HepG2 (cell line): ENCODE measurements around the gene ZFP14. TPM values are rescaled to one million over a fixed set of nuclear protein-coding genes. Genes with fewer than 3 reads are reported as not detected.

Experiments used
- ATF1 ChIP-seq: IDR thresholded peaks from 2 replicates; pipeline ENCODE4 v1.6.1; 2016; ENCODE audit warnings: mild to moderate bottlenecking, control low read depth
- FIP1L1 ChIP-seq: fragments of 200-400 bp; formaldehyde crosslinking; IDR thresholded peaks from 2 replicates; pipeline ENCODE4 v1.6.1; 2018; ENCODE audit warnings: low read depth, mild to moderate bottlenecking, low read length, moderate library complexity, borderline replicate concordance; ENCODE audit not compliant: insufficient read depth
- FOXM1 ChIP-seq: sonication (generic); formaldehyde crosslinking; IDR thresholded peaks from 2 replicates; pipeline ENCODE4 v1.5.0; 2020; ENCODE audit warnings: missing genetic modification reagents
- KLF16 ChIP-seq, 2 experiments: sonication (generic) in 1 of 2; formaldehyde crosslinking in 1 of 2; IDR thresholded peaks; 2 replicates each; pipeline versions ENCODE4 v1.6.1 to v1.8.0; 2016 to 2023; ENCODE audit warnings: missing genetic modification reagents in 2 of 2, missing compliant biosample characterization in 1 of 2
- MED1 ChIP-seq: sonication (generic); formaldehyde crosslinking; IDR thresholded peaks from 2 replicates; pipeline ENCODE4 v1.4.0; 2020; ENCODE audit warnings: missing genetic modification reagents
- MYC ChIP-seq: sonication (generic); formaldehyde crosslinking; IDR thresholded peaks from 2 replicates; pipeline ENCODE4 v1.9.0; 2021; ENCODE audit warnings: missing genetic modification reagents, borderline replicate concordance
- PAF1 ChIP-seq: IDR thresholded peaks from 2 replicates; pipeline ENCODE4 v1.6.1; 2016; ENCODE audit warnings: missing genetic modification reagents, missing compliant biosample characterization
- PLRG1 ChIP-seq: fragments of 450-650 bp; conservative IDR thresholded peaks from 2 replicates; pipeline ENCODE4 v1.6.1; 2016
- POLR2G ChIP-seq: fragments of 200-400 bp; formaldehyde crosslinking; IDR thresholded peaks from 2 replicates; pipeline ENCODE4 v1.6.1; 2018; ENCODE audit warnings: mild to moderate bottlenecking, low read depth, low read length, moderate library complexity
- RAD51 ChIP-seq: fragments of 450-650 bp; IDR thresholded peaks from 2 replicates; pipeline ENCODE4 v1.6.1; 2016; ENCODE audit warnings: borderline replicate concordance
- RBFOX2 ChIP-seq: fragments of 200-400 bp; formaldehyde crosslinking; IDR thresholded peaks from 2 replicates; pipeline ENCODE4 v1.6.1; 2017; ENCODE audit warnings: low read depth, mild to moderate bottlenecking, low read length
- RFXAP ChIP-seq: sonication (generic); formaldehyde crosslinking; IDR thresholded peaks from 2 replicates; pipeline ENCODE4 v1.4.0; 2020; ENCODE audit warnings: missing genetic modification reagents, borderline replicate concordance
- SIN3A ChIP-seq: IDR thresholded peaks from 2 replicates; pipeline ENCODE4 v1.6.1; 2011; ENCODE audit warnings: low read depth, mild to moderate bottlenecking, control low read depth, low read length, borderline replicate concordance
- SIX4 ChIP-seq: sonication (generic); formaldehyde crosslinking; IDR thresholded peaks from 2 replicates; pipeline ENCODE4 v1.4.0; 2020; ENCODE audit warnings: missing genetic modification reagents
- SMC3 ChIP-seq: IDR thresholded peaks from 2 replicates; pipeline ENCODE4 v1.6.1; 2011; ENCODE audit warnings: low read length, improper control_type of control experiment
- TEAD3 ChIP-seq: optimal IDR thresholded peaks from 2 replicates; pipeline ENCODE3; 2016; ENCODE audit warnings: borderline replicate concordance
- U2AF2 ChIP-seq: fragments of 200-400 bp; formaldehyde crosslinking; IDR thresholded peaks from 2 replicates; pipeline ENCODE4 v1.6.1; 2017; ENCODE audit warnings: low read depth, mild to moderate bottlenecking, low read length
- ZFP1 ChIP-seq: IDR thresholded peaks from 2 replicates; pipeline ENCODE4 v1.6.1; 2016
- ZNF263 ChIP-seq: sonication (generic); formaldehyde crosslinking; IDR thresholded peaks from 2 replicates; pipeline ENCODE4 v1.4.0; 2020; ENCODE audit warnings: missing genetic modification reagents
- ZNF543 ChIP-seq: sonication (generic); formaldehyde crosslinking; IDR thresholded peaks from 2 replicates; pipeline ENCODE4 v1.4.0; 2020; ENCODE audit warnings: mild to moderate bottlenecking, missing genetic modification reagents
- ZNF552 ChIP-seq: sonication (generic); formaldehyde crosslinking; IDR thresholded peaks from 2 replicates; pipeline ENCODE4 v1.9.0; 2022; ENCODE audit warnings: missing genetic modification reagents, mild to moderate bottlenecking, borderline replicate concordance
- ZNF839 ChIP-seq: sonication (generic); formaldehyde crosslinking; IDR thresholded peaks from 2 replicates; pipeline ENCODE4 v1.4.0; 2020; ENCODE audit warnings: missing genetic modification reagents, mild to moderate bottlenecking, borderline replicate concordance
- polyA plus RNA-seq, 8 experiments: library from polyadenylated mRNA; depleted of rRNA in 3 of 8; stranded (reverse) in 7 of 8; unstranded in 1 of 8; fragments of >200 nt; fragmentation: Illumina TruSeq in 4 of 8; extraction: Trizol in 4 of 8; gene quantifications; 2 replicates each; pipeline versions ENCODE4 v1.2.1 to v1.2.3, GENCODE V29; 2011 to 2016; ENCODE audit warnings: low read depth in 4 of 8, missing spikeins in 1 of 8, mixed read lengths in 1 of 8; ENCODE audit not compliant: insufficient read depth in 1 of 8
- total RNA-seq, 5 experiments: library from RNA; depleted of rRNA; stranded (reverse); fragments of >200 nt; fragmentation: Illumina TruSeq; extraction: Trizol; gene quantifications; 2 replicates each; pipeline ENCODE4 v1.2.3, GENCODE V29; 2016; ENCODE audit warnings: low read depth in 1 of 5
- TF ChIP-seq, protein P1 (sequence below): sonication (generic); formaldehyde crosslinking; IDR thresholded peaks from 2 replicates; pipeline ENCODE4 v1.4.0; 2020; ENCODE audit warnings: missing genetic modification reagents
- TF ChIP-seq, protein P2 (sequence below): sonication (generic); formaldehyde crosslinking; IDR thresholded peaks from 2 replicates; pipeline ENCODE4 v1.5.0; 2020; ENCODE audit warnings: missing genetic modification reagents
- TF ChIP-seq, protein P3 (sequence below): sonication (generic); formaldehyde crosslinking; IDR thresholded peaks from 2 replicates; pipeline ENCODE4 v1.5.0; 2020; ENCODE audit warnings: missing genetic modification reagents
- TF ChIP-seq, protein P4 (sequence below): sonication (generic); formaldehyde crosslinking; conservative IDR thresholded peaks from 2 replicates; pipeline ENCODE4 v1.8.0; 2022; ENCODE audit warnings: missing genetic modification reagents

Gene ZFP14
- total and polyA plus RNA-seq, 2 of the 13 experiments (the other 11 are each of a cell fraction or from before 2014, with no cell fraction given): 2.0 to 5.0 TPM

DNA sequence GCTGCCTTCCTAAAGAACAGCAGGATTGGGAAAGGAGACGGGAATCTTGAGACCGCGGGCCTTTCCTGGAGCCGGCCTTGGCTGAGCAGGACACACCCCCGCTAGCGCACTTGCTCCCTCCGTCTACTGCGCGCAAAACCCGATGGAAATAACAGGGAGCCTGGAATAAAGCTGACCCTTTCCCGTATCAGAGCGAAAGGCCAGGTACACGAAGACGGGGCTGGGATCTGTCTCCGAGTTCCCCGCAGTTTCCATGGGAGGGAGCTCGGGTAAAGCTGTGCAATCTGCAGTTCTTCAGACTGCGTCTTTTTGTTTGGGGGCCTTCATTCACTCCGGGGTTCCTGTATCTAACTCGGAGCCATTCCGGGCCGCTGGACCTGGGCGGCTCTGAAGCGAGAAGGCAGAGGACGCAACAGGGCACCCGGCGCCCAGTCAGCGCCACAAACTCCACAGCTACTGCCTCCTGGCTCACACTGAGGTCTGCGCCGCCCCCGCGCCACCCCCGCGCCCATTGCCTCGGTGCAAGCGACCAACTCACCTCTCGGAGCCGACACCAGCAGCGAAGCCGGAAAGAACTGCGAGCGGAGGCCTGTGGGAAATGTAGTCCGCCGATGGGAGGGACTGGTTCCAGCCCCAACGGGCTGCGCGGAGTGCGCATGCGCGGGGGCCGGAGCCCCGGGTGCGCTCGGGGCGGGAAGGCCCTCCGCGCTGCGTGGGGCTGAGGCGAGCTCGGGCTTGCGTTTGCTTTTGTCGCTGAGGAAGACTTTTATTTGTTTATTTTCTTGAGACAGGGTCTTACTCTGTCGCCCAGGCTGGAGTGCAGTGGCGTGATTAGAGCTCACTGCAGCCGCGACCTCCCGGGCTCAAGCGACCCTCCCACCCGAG is at the start of gene ZFP14 (continued):
- no peak for TF ChIP-seq RAD51
- 0 out of 2 replicates have a peak, but pooled peaks have one; percentile 41 for TF ChIP-seq U2AF2
- TF ChIP-seq ZNF839 (CRISPR knock-in tag): no peak
- TF ChIP-seq FIP1L1: 0 out of 2 replicates have a peak, but pooled peaks have one; percentile 11
- peak in 1 of 2 experiments; percentile 51; a peak in 1 of 4 replicates for TF ChIP-seq KLF16 (CRISPR knock-in tag; IDR thresholded peaks at IDR 0.05)
- no peak for TF ChIP-seq SIX4 (CRISPR knock-in tag)
- TF ChIP-seq, protein P1, sequence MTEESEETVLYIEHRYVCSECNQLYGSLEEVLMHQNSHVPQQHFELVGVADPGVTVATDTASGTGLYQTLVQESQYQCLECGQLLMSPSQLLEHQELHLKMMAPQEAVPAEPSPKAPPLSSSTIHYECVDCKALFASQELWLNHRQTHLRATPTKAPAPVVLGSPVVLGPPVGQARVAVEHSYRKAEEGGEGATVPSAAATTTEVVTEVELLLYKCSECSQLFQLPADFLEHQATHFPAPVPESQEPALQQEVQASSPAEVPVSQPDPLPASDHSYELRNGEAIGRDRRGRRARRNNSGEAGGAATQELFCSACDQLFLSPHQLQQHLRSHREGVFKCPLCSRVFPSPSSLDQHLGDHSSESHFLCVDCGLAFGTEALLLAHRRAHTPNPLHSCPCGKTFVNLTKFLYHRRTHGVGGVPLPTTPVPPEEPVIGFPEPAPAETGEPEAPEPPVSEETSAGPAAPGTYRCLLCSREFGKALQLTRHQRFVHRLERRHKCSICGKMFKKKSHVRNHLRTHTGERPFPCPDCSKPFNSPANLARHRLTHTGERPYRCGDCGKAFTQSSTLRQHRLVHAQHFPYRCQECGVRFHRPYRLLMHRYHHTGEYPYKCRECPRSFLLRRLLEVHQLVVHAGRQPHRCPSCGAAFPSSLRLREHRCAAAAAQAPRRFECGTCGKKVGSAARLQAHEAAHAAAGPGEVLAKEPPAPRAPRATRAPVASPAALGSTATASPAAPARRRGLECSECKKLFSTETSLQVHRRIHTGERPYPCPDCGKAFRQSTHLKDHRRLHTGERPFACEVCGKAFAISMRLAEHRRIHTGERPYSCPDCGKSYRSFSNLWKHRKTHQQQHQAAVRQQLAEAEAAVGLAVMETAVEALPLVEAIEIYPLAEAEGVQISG (CRISPR knock-in tag): peak; percentile 93
- peak; percentile 64; the same call in 1 of the 2 replicates for TF ChIP-seq SIN3A
- no peak for TF ChIP-seq ZNF552 (CRISPR knock-in tag)
- TF ChIP-seq ZNF543 (CRISPR knock-in tag): no peak
- TF ChIP-seq ZNF263 (CRISPR knock-in tag): no peak
- TF ChIP-seq MYC (CRISPR knock-in tag): peak; percentile 78; the same call in 1 of the 2 replicates
- peak; percentile 70 for TF ChIP-seq TEAD3 (CRISPR knock-in tag)
- no peak for TF ChIP-seq FOXM1
- TF ChIP-seq, protein P2, sequence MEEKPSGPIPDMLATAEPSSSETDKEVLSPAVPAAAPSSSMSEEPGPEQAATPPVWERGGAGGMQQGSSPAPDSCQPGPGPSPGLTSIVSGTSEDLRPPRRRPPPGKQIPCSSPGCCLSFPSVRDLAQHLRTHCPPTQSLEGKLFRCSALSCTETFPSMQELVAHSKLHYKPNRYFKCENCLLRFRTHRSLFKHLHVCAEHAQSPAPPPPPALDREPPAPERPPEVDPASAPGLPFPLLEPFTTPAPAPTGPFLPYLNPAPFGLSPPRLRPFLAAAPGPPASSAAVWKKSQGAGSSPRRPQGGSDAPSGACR (CRISPR knock-in tag): no peak
- TF ChIP-seq RBFOX2: peak; percentile 91
- TF ChIP-seq ATF1: 0 out of 2 replicates have a peak, but pooled peaks have one; percentile 48
- TF ChIP-seq, protein P3, sequence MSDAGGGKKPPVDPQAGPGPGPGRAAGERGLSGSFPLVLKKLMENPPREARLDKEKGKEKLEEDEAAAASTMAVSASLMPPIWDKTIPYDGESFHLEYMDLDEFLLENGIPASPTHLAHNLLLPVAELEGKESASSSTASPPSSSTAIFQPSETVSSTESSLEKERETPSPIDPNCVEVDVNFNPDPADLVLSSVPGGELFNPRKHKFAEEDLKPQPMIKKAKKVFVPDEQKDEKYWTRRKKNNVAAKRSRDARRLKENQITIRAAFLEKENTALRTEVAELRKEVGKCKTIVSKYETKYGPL: 0 out of 2 replicates have a peak, but pooled peaks have one; percentile 19
- TF ChIP-seq SMC3: no peak
- no peak for TF ChIP-seq PLRG1
- TF ChIP-seq POLR2G: peak; percentile 90
- TF ChIP-seq ZFP1 (CRISPR knock-in tag): no peak
- peak; percentile 84 for TF ChIP-seq RFXAP (CRISPR knock-in tag)
- peak; percentile 72 for TF ChIP-seq MED1 (CRISPR knock-in tag)
- TF ChIP-seq, protein P4, sequence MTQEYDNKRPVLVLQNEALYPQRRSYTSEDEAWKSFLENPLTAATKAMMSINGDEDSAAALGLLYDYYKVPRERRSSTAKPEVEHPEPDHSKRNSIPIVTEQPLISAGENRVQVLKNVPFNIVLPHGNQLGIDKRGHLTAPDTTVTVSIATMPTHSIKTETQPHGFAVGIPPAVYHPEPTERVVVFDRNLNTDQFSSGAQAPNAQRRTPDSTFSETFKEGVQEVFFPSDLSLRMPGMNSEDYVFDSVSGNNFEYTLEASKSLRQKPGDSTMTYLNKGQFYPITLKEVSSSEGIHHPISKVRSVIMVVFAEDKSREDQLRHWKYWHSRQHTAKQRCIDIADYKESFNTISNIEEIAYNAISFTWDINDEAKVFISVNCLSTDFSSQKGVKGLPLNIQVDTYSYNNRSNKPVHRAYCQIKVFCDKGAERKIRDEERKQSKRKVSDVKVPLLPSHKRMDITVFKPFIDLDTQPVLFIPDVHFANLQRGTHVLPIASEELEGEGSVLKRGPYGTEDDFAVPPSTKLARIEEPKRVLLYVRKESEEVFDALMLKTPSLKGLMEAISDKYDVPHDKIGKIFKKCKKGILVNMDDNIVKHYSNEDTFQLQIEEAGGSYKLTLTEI (CRISPR knock-in tag): no peak
- no peak for TF ChIP-seq PAF1 (CRISPR knock-in tag)
